Fibroblast of skin of back (primary cell): ENCODE measurements around the gene GMDS.

ENCODE experiments used
- DNase-seq: peaks from one replicate; pipeline ENCODE4 v3.0.0-alpha.2; 2013

GMDS gene

GRCh38 chr6:2086326-2086965 lies 159.0 kb downstream of the GMDS start:
- DNase-seq = peak; percentile 17

- no peak for DNase-seq
Measured at GRCh38 chr6:2085657-2086056, 159.7 kb downstream of the GMDS start.

GRCh38 chr6:2081155-2082138 lies 164.0 kb downstream of the GMDS start:
- DNase-seq = no peak

GRCh38 chr6:2078888-2079287 lies 166.5 kb downstream of the GMDS start:
- no peak for DNase-seq

GRCh38 chr6:2077826-2078225 lies 167.6 kb downstream of the GMDS start:
- no peak for DNase-seq

- no peak for DNase-seq
Measured at GRCh38 chr6:2073476-2073875, 171.9 kb downstream of the GMDS start.

- peak; percentile 36 for DNase-seq
Measured at GRCh38 chr6:2072453-2072852, 173.0 kb downstream of the GMDS start.

- no peak for DNase-seq
Measured at GRCh38 chr6:2063547-2063946, 181.9 kb downstream of the GMDS start.

GRCh38 chr6:2061880-2062279 lies 183.5 kb downstream of the GMDS start:
- peak; percentile 33 for DNase-seq

- DNase-seq = peak; percentile 39
Measured at GRCh38 chr6:2055911-2056310, 189.5 kb downstream of the GMDS start.

- DNase-seq = no peak
Measured at GRCh38 chr6:2055143-2055542, 190.3 kb downstream of the GMDS start.

GRCh38 chr6:2054516-2055067 lies 190.8 kb downstream of the GMDS start:
- no peak for DNase-seq

- DNase-seq = no peak
Measured at GRCh38 chr6:2053691-2054090, 191.7 kb downstream of the GMDS start.

- DNase-seq = no peak
Measured at GRCh38 chr6:2047855-2048254, 197.6 kb downstream of the GMDS start.

- no peak for DNase-seq
Measured at GRCh38 chr6:2044192-2044591, 201.2 kb downstream of the GMDS start.

- DNase-seq = no peak
Measured at GRCh38 chr6:2042956-2043648, 202.3 kb downstream of the GMDS start.

- no peak for DNase-seq
Measured at GRCh38 chr6:2038092-2038491, 207.3 kb downstream of the GMDS start.

- no peak for DNase-seq
Measured at GRCh38 chr6:2037237-2037926, 208.0 kb downstream of the GMDS start.

- DNase-seq = no peak
Measured at GRCh38 chr6:2036710-2037023, 208.7 kb downstream of the GMDS start.

- DNase-seq = no peak
Measured at GRCh38 chr6:2035826-2036709, 209.3 kb downstream of the GMDS start.

- no peak for DNase-seq
Measured at GRCh38 chr6:2035046-2035445, 210.4 kb downstream of the GMDS start.
